Transverse colon (tissue), 4 donors: ENCODE measurements around the gene CAMSAP1.

ENCODE experiments used
- POLR2A ChIP-seq: fragments of 450-650 bp; IDR thresholded peaks from one replicate; pipeline ENCODE4 v1.6.1; 2016; ENCODE audit warnings: antibody characterized with exemption, mild to moderate bottlenecking, moderate library complexity
- POLR2AphosphoS5 ChIP-seq, 3 donors: sonication (generic); formaldehyde crosslinking; IDR thresholded peaks; one replicate each; pipeline ENCODE4 v1.6.1; 2016; ENCODE audit warnings: antibody characterized with exemption in 3 of 3
- TF ChIP-seq, protein P1 (sequence below), 5 experiments: fragments of 200-600 bp in 3 of 5; fragments of 450-650 bp in 2 of 5; sonication (generic) in 3 of 5; IDR thresholded peaks; 1 replicate in 2 of 5; 2 replicates in 3 of 5; pipeline ENCODE4 v1.5.1; 2016 to 2017; ENCODE audit warnings: antibody characterized with exemption in 5 of 5, inconsistent platforms in 3 of 5, mild to moderate bottlenecking in 2 of 5, moderate library complexity in 1 of 5

DNA sequence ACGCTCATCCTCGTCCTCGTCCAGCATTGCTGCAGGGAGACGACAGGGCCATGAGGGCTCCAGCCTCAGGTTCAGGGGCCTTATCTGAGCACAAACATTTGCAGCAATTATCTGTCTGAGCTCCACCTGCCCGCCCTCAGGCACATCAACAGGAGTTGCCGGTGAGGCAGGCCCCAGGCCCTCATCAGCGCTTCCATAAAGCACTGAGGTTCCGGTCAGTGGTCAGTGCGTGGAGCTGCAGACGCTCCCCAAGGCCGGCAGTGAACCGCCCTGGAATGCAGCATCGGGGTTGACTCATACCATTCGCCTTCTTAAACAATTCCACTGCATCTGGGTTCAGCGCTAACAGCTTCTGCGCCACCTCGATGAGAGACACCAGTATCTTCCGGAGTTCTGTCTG lies 38.6 kb upstream of the CAMSAP1 start:
- TF ChIP-seq, protein P1, sequence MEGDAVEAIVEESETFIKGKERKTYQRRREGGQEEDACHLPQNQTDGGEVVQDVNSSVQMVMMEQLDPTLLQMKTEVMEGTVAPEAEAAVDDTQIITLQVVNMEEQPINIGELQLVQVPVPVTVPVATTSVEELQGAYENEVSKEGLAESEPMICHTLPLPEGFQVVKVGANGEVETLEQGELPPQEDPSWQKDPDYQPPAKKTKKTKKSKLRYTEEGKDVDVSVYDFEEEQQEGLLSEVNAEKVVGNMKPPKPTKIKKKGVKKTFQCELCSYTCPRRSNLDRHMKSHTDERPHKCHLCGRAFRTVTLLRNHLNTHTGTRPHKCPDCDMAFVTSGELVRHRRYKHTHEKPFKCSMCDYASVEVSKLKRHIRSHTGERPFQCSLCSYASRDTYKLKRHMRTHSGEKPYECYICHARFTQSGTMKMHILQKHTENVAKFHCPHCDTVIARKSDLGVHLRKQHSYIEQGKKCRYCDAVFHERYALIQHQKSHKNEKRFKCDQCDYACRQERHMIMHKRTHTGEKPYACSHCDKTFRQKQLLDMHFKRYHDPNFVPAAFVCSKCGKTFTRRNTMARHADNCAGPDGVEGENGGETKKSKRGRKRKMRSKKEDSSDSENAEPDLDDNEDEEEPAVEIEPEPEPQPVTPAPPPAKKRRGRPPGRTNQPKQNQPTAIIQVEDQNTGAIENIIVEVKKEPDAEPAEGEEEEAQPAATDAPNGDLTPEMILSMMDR (IDR thresholded peaks at IDR 0.05), result no peak
- TF ChIP-seq POLR2A (no peak), POLR2AphosphoS5 (IDR thresholded peaks at IDR 0.05) (no peak)
